ENCODE measurements around the gene SLC3A2.

SLC3A2 gene

GRCh38 chr11:62882431-62882749 is 1.7 kb downstream of the SLC3A2 start:
- no peak for DNase-seq

GRCh38 chr11:62882788-62883501 is 2.2 kb downstream of the SLC3A2 start:
- DNase-seq, result no peak

- no peak for DNase-seq
Measured at GRCh38 chr11:62883673-62884072, 3.0 kb downstream of the SLC3A2 start.

- DNase-seq, result no peak
Measured at GRCh38 chr11:62885137-62885750, 4.5 kb downstream of the SLC3A2 start.

- DNase-seq, result no peak
Measured at GRCh38 chr11:62888406-62888805, 7.7 kb downstream of the SLC3A2 start.

- DNase-seq, result no peak
Measured at GRCh38 chr11:62889126-62889483, 8.4 kb downstream of the SLC3A2 start.

- DNase-seq, result no peak
Measured at GRCh38 chr11:62889484-62890437, 9.1 kb downstream of the SLC3A2 start.

GRCh38 chr11:62892077-62892922 is 11.6 kb downstream of the SLC3A2 start:
- DNase-seq, result no peak

- no peak for DNase-seq
Measured at GRCh38 chr11:62895501-62895900, 14.8 kb downstream of the SLC3A2 start.

DNA sequence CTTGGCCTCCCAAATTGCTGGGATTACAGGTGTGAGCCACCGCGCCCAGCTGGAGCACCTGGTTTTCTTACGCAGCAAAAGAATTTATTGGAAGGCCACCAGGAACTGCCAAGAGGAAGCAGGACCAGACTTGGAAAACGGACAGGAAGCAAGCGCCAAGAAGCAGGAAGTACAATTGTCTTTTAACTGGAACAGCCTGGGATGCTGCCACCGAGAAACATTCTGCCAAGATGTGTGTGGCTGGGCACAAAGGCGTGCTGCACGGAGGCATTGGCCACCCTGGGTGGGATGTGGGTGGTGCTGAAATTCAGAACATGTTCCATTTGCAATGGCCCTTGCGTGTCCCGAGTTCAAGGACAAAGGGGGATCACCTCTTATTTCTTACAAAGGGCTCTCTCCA is 15.4 kb downstream of the SLC3A2 start:
- DNase-seq, result no peak

- no peak for DNase-seq
Measured at GRCh38 chr11:62897311-62897710, 16.6 kb downstream of the SLC3A2 start.

- DNase-seq, result no peak
Measured at GRCh38 chr11:62898027-62898426, 17.3 kb downstream of the SLC3A2 start.

GRCh38 chr11:62902932-62903331 is 22.2 kb downstream of the SLC3A2 start:
- no peak for DNase-seq

DNA sequence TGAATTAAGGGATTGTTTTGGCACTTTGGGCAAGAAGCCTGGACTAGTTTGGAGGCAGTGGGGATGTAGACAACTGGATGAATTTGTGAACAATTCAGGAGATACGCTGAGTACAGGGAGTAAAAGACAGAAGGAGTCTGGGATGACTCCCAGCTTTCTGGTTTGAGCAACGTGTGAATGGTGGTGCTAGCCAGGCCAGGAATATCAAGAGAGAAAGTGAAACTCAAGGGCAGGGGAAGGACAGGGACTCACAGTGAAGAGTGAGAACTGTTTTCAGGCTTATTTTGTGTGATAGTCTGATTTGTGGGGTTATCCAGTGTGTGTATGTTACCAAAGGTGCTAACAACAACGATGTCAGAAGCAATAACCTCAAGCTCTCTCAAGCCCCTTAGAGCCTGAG is 24.6 kb downstream of the SLC3A2 start:
- no peak for DNase-seq

GRCh38 chr11:62905927-62906531 is 25.3 kb downstream of the SLC3A2 start:
- peak; percentile 53 for DNase-seq

GRCh38 chr11:62908468-62909072 is 27.9 kb downstream of the SLC3A2 start:
- no peak for DNase-seq

DNA sequence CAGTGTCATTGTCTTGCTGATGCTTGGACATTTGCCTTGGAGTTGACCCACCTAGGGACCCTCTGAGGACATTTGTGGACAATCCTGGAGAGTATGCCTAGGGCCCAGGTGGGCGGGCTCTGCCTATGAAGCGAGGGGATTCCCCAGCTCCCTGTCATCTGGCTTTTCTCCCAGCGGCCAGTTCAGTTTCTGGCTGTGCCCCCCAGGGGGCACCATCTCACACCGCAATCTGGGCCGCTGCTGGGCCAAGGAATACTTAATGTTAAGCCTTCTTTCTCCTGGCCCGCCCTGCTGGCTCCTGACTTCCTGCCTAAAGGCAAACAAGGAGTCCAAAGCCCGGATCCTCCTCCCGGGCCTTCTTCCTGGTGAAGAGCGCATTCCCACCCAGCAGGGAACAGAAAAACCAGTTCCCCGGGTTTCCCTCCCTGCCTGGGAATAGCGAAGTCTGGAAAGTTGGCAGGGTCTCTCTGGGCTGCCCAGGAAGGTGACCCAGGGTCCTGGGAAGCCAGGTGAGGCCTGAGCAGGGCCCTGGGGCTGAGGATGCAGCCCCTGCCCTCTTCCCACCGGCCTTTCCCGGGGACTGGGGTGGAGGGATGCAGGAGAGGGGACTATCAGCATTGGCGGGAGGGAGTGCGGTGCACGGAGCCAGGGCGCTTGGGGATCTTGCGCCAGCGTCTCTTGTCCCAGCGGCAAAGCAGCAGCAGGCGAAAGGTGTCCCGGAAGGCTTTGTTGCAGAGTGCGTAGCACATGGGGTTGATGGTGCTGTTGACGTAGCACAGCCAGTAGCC is 28.6 kb downstream of the SLC3A2 start:
- DNase-seq, result peak; percentile 15

DNA sequence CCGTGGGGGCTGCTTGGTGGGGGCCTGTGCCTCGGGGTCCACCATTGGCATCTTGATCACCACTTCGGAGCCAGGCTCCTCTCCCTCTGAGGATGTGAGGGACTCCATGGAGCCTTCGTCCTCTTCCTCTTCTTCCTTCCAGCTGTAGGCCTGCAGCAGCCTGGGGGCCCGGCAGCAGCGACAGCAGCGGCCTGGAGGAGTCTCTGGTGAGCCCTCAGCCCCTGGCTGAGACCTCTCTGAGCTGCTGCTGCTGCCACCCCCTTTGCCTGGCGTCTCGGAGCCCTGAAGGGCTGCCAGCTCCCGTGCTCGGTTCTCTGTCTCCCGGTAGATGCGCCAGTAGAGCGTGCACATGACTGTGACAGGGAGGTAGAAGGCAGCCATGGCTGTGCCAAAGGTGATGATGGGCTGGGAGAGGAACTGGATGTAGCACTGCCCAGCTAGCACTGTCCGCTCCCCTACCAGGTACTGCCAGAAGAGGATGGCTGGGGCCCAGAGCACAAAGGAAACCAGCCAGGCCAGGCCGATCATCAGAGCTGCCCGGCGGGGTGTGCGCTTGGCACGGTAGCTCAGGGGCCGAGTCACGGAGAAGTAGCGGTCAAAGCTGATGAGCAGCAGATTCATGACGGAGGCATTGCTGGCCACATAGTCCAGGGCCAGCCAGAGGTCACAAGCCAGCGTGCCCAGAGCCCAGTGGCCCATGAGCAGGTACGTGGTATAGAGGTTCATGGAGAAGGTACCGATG is 29.6 kb downstream of the SLC3A2 start:
- DNase-seq, result no peak

GRCh38 chr11:62911137-62912130 is 30.7 kb downstream of the SLC3A2 start:
- no peak for DNase-seq
